NCI-H345 (cell line): Measurements from ENCODE around the gene HIVEP3.
A peak's percentile ranks its signal among the peaks of the same experiment; 100 is the strongest.
"Not testable (repeated sequence)": the region's sequence is repeated elsewhere in the genome, so short reads cannot be mapped to it uniquely, and the experiment has no call there.

Experiments
- DNase-seq: peaks from one replicate; lab custom pipeline; 2025; lab: John Stamatoyannopoulos, UW

The HIVEP3 gene

DNA sequence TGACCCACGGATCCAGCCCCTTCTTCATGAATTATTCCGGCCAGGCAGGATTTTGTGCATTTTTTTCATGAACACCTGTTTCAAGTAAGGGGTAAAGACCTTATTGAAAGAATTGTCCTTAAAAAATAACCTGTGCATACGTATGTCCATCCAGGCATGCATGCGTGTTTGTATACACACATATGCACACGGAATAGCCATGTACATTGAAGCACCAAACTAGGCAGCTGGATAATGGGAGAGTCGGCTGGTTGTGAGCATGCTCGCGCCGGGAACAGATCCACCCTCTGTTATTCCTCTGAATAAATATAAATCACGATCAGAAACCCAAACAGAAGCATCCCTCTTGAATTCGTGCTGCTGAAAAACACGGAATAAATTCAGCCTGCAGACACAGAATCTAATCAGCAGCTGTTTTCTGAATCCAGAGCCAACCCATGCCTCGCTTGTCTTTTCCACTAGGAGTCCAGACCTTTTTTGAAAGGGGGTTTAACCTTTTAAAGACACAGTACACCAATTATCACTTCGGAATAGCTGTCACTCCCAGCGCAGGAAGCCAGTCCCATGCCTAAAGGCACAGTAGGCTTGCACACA is at the start of gene HIVEP3:
HIVEP3 (minus strand) TSS at position 473 of the 594 bp plus-strand sequence.
- peak; percentile 71 for DNase-seq

DNA sequence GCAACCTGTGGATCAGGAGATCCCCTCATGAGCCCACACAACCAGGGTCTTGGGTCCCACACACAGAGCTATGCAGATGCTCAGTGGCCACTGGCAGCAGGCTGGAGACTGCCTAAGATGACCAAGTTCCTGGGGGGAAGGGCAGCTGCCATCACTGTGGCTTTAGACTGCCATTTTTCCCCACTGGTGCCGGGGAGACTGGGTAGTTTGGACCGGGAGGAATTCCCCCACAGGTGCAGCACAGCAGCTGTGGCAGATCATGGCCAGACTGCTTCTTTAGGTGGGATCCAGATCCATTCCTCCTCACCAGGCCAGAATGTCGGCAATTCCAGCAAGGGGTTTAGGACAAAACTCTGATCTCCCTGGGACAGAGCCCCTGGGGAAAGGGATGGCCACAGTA is 45.7 kb upstream of the HIVEP3 start:
- DNase-seq = no peak

DNA sequence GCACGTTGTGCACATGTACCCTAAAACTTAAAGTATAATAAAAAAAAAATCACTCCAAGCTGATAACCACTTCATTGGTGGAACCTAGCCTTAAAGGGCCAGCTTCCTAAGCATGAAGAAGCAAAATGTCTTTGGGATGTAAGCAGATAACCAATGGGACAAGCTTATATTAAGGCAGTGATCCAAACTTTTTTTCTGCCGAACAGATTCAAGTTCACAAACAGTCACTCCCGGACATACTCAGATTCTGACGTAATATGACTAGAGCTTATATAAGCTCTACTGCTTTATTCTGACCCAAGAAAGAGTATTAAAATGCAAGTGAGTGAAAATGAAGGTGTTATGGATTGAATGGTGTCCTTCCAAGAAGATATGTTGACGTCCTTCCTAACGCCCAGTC is 44.9 kb upstream of the HIVEP3 start:
- DNase-seq = no peak

DNA sequence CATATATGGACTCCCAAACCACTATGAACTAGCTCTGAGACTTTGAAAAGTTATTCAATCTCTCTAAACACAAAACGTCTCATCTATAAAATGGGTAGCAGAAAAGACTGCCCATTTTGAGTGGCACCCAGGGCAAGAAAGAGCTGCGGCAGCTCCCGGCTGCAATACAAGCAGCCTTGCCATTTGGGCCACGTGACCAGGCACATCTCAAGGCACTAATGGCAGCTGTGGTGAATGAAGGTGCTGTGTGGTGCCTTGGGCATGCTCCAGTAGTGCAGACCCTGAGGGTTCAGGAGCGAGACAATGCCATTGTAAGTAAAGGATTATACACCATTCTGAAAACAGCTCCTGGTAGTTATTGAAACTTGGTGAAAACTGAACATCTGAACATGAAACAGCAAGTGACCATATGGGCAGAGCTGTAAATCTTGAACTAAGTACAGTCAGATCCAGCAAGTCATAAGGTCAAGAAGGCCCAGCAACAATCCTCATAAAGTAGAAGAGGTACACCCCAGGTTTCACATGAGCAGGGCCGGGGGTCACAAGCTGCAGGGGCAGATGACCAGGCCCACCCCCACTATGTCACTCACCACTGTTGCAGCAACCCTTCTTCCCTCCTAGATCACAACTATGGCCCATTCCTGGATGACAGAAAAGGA is 39.4 kb upstream of the HIVEP3 start:
- DNase-seq = no peak

GRCh38 chr1:41957568-41957967 is 38.8 kb upstream of the HIVEP3 start:
- DNase-seq = no peak

DNA sequence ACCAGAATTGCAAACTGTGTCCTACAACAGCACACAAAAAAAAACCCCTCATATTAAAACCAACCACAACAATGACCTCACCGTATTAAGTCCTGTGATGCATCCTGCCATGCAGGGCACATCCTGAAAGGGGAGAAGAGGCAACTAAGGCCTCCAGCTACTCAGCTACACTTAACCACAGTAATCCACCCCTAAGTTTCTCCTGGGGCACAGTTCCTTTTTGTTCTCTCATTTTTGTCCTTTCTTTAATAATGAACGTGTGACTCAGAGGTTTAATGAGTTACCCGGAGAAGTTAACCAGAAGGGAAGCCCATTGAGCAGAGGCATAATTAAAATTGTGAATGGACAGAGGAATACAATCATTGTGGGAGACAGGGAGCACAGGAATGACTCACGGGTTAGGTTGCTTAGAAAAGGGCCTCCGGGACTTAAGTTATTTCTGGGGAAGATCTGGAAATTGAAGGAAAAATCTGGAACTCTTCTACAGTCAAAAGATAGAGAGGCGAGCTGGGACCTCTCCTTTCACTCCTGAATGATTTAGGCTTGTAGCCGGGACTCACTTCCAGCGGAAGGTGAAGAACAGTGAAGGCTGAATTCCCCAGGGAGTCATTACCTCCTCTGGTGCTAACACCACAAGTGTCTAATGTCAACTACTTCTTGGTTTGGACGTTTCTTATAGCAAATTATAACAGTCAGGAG is 36.9 kb upstream of the HIVEP3 start:
- no peak for DNase-seq

- DNase-seq = no peak
Observed at GRCh38 chr1:41954533-41954944, 35.8 kb upstream of the HIVEP3 start.

- no peak for DNase-seq
Observed at GRCh38 chr1:41953291-41953690, 34.6 kb upstream of the HIVEP3 start.

- no peak for DNase-seq
Observed at GRCh38 chr1:41952208-41952607, 33.5 kb upstream of the HIVEP3 start.

GRCh38 chr1:41951492-41951891 is 32.8 kb upstream of the HIVEP3 start:
- DNase-seq = not testable (repeated sequence)

DNA sequence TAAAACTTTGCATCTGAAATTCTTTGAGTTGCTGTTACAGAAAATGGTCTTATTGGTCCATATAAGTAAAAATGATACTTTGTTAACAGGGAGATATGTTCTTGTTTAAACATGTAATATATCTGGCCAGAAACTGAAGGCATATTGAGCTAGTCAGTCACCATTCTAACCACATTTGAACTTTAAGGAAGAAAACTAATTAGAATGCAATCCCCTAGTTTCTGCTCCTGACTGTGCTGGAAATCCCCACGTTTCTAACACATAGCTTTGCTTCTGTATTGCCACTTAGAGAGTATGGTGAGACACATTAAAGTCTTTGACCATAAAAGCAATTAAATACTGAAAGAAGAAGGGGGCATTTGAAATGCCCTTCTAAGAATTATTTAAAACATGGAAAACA is 32.1 kb upstream of the HIVEP3 start:
- DNase-seq = no peak

GRCh38 chr1:41945946-41946345 is 27.2 kb upstream of the HIVEP3 start:
- not testable (repeated sequence) for DNase-seq

DNA sequence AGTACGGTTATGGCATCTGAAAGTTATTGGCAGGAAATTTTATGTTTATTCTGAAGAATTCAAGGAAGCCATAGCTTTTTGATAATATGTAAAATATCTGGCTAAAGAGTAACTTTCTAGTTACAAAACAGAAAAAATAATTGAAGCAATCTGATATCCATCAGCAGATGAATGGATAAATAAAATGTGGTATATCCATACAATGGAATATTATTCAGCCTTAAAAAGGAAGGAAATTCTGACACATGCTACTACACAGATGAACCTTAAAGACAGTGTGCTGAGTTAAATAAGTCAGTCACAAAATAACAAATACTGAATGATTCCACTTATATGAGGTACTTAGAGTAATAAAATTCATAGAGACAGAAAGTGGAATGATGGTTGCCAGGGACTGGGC is 25.0 kb upstream of the HIVEP3 start:
- DNase-seq = no peak

- no peak for DNase-seq
Observed at GRCh38 chr1:41942278-41942677, 23.6 kb upstream of the HIVEP3 start.

DNA sequence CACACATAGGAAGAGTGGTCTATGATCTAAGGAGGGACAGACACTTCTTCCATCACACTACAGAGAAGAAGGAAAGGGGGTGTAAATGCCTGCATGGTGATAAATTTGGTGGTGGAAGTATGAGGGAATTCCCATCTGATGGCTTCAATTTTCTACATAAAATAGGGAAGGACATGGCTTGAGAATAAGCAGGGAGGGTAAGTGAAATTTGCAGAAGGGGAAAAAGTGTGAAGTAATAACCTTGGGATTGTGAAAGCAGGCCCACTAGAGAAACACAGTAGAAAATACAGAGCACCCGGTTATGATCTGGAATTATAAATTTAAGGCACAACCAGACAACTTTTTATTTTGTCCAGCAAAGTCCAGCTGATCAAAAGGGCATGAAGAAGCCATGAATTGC is 22.7 kb upstream of the HIVEP3 start:
- DNase-seq = no peak

DNA sequence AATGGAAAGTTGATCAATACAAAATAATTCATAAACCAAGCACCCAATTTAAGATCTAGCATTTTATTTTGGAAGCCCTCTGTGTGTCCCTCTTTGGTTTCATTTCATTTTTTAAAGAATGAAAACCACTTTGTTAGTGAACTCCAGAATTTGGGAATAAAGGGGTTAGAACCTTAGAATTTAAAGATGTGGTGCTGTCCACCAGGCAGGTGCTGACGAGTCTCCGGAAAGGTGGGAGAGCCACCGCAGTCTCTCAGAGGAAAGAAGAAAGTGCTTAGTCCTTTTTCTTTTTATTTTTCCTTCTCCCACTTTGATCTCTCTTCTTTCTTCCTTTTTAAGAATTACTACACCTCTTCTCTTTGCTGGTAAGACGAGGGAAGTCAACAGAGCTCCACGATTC is 20.5 kb upstream of the HIVEP3 start:
- no peak for DNase-seq

GRCh38 chr1:41936107-41936506 is 17.4 kb upstream of the HIVEP3 start:
- DNase-seq = peak; percentile 88

DNA sequence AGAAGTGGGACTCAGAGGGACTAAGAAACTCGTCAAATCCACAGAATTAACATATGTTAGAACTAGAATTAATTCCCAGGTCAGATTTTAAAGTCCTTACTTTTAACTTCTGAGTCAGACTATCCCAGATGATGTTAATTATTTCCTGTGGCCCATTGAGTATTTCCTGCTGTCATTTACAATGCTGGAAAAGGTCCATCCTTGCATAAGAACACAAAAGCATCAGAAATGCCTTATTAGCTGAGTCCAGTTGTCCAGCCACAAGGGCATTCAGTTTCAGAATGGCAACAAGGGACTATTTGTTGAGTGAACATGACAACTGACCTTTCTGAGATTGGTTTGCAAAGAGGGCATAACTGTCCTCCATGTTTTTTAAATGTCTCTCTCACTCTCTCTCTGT is 16.5 kb upstream of the HIVEP3 start:
- no peak for DNase-seq

GRCh38 chr1:41933106-41933505 is 14.4 kb upstream of the HIVEP3 start:
- DNase-seq = no peak

DNA sequence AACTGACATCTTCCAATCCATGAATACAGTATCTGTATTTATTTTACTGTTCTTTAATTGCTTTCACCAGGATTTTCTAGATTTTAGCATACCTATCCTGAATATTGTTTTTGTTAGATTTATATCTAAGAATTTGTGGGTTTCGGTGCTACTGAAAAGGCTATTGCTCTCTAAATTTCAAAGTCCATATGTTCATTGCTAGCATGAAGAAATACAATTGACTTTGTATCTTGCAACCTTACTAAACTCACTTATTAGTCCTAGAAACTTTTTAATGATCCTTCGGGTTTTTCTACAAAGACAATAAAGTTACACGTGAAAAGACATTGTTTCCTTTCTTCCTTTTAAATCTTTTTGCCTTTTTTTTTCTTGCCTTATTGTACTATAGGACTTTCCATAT is 12.9 kb upstream of the HIVEP3 start:
- DNase-seq = no peak

DNA sequence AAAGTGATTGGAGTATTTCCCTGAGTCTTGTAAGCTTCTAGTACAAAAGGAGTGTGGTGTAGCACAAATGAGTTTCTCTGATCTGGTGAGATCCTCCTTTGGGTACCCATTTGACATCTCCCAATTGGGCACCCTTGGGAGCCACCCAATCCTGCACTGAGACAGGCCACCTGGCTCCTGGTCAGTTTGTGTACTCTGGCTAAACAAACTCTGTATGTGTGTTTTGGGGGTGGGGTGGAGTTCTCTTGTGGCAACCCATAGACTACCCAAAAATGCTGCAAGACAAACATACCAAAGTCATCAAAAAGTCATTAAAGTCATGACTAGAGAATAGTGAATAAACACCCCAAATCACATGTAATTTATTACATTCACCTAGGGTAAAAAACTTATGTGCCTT is 8.4 kb upstream of the HIVEP3 start:
- no peak for DNase-seq

DNA sequence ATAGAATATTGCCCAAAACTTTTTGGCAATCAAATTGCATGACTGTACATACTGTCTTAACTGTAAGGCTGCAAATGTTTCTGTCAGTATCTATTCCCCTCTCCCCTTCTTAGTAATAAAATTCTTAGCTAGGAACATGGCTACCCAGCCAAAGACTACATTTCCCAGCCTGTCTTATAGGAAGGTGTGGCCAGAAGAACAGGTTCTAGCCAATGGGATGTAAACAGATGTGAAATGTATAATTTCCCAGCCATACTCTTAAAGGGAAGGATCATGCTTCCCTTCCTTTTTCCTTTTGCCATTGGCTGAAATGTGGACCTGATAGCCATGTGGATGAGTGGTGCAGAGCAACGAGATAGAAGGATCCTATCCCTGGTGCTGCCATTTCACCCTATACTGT is 7.0 kb upstream of the HIVEP3 start:
- DNase-seq = no peak

GRCh38 chr1:41924911-41925310 is 6.2 kb upstream of the HIVEP3 start:
- no peak for DNase-seq

DNA sequence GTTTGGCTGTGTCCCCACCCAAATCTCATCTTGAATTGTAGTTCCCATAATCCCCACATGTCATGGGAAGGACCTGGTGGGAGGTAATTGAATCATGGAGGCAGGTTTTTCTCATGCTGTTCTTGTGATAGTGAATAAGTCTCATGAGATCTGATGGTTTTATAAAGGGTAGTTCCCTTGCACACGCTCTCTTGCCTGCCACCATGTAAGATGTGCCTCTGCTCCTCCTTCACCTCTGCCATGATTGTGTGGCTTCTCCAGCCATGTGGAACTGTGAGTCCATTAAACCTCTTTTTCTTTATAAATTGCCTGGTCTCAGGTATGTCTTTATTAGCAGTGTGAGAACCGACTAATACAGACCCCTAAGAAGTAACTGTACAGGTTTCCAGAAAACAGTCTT is 2.5 kb upstream of the HIVEP3 start:
- not testable (repeated sequence) for DNase-seq
